Left lung (tissue), 10 donors: ENCODE measurements around the gene PKD1. TPM values are rescaled to one million over a fixed set of nuclear protein-coding genes. Genes with fewer than 3 reads are reported as not detected.

Experiments
- ATAC-seq: fragments of 200-7000 bp; cut with Tn5 transposase; one replicate; pipeline ENCODE4 v1.9.1; 2020; ENCODE audit warnings: moderate library complexity
- DNase-seq, 4 donors: peaks; one replicate each; pipeline ENCODE4 v3.0.0-alpha.2; 2013 to 2020
- H3K27ac ChIP-seq, 2 donors: fragments of 200-600 bp; sonication (generic) in 1 of 2; one replicate each; pipeline versions ENCODE4 v1.5.0 to v1.8.0; 2020 to 2021
- H3K27me3 ChIP-seq, 2 donors: fragments of 200-600 bp; sonication (generic) in 1 of 2; one replicate each; pipeline versions ENCODE4 v1.5.0 to v1.8.0; 2020 to 2021
- H3K36me3 ChIP-seq, 2 donors: fragments of 200-600 bp; sonication (generic) in 1 of 2; one replicate each; pipeline versions ENCODE4 v1.5.0 to v1.8.0; 2020 to 2021
- H3K4me1 ChIP-seq, 2 donors: fragments of 200-600 bp; one replicate each; pipeline ENCODE4 v1.8.0; 2021
- H3K4me3 ChIP-seq, 2 donors: fragments of 200-600 bp; sonication (generic) in 1 of 2; one replicate each; pipeline versions ENCODE4 v1.5.0 to v1.8.0; 2020 to 2021; ENCODE audit warnings: mild to moderate bottlenecking in 1 of 2
- H3K9me3 ChIP-seq, 2 donors: fragments of 200-600 bp; sonication (generic) in 1 of 2; one replicate each; pipeline versions ENCODE4 v1.5.0 to v1.8.0; 2020 to 2021
- intact Hi-C, 2 donors: fragments of 100-400 bp; cut with DNase I; formaldehyde crosslinking; loops; one replicate each; pipeline versions ENCODE4 v1.11.2 to v1.14.2; 2022
- polyA plus RNA-seq, 6 donors: library from polyadenylated mRNA; unstranded; fragments of 120-200 nt; gene quantifications; one replicate each; pipeline ENCODE4 v1.2.1, GENCODE V29; 2013; ENCODE audit not compliant: insufficient read length in 6 of 6
- total RNA-seq, 2 donors: library from RNA; stranded (reverse); fragmentation: NEBNext Ultra II Directional; extraction: Animal tissue kit (Norgen Biotek cat#: 25700); gene quantifications; one replicate each; pipeline ENCODE4 v1.2.1, GENCODE V29; 2021
- TF ChIP-seq, protein P1 (sequence below), 2 donors: fragments of 200-600 bp; sonication (generic) in 1 of 2; IDR thresholded peaks; one replicate each; pipeline versions ENCODE4 v1.5.0 to v1.8.0; 2021; ENCODE audit warnings: antibody characterized with exemption in 2 of 2
- donor health status: DM: no; HTN: yes; CAD: no.
- donor health status: DM: no; HTN: no; CAD: no.

PKD1 gene
- total and polyA plus RNA-seq, 8 donors: 63.2 to 165 (median 101) TPM

DNA sequence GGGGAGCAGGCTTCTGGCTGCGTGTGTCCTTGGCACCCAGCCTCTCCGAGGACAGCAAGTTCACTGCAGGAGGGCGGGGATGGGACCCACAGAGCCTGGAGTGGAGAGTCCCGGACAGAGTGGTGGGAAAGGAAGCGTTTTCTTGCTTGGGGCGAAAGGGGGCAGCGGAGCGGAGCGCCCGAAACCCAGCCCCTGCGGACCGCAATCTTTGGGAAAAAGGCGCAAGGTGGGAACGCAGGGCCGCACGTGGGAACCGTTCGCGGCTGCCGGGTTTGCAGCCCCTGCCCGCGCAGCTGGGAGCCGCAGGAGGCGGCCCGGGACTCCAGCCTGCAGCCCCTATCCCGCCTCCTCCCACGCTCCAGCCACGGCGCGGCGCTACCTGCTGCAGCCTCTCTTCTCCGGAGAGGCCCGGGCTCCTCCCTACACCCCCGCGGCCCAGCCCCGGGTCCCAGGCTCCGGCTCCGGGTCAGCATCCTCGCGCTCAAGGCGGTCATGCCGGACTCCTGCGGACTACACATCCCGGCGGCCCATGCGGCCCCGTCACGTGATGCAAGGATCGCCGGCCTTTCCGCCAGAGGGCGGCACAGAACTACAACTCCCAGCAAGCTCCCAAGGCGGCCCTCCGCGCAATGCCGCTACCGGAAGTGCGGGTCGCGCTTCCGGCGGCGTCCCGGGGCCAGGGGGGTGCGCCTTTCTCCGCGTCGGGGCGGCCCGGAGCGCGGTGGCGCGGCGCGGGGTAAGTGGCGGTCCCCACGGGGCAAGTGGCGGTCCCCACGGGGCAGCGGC, 88.2 kb downstream of the PKD1 start, which contains the start of the genes NTHL1 and TSC2:
Gene NTHL1 (minus strand): TSS at position 505 of the 786 bp plus-strand sequence. CDS start 11 bp downstream, at position 494.
Gene TSC2 (plus strand): TSS at position 656 of the 786 bp plus-strand sequence. CDS start 631 bp downstream, outside the sequence.
- Histone ChIP-seq H3K4me3 (peak within 1 kb of the TSS; percentile 94 to 95), H3K9me3 (no peaks in the 10 kb centered on the region), H3K27ac (peak within 1 kb of the TSS; percentile 74 to 77), H3K27me3 (no peaks in the 10 kb centered on the region), H3K4me1 (peaks cover 28 to 57% of the 10 kb centered on the region in 2 donors), H3K36me3 (peaks cover 0 to 25% of the 10 kb centered on the region in 2 donors)
- intact Hi-C loops: no loop called here
- TF ChIP-seq, protein P1, sequence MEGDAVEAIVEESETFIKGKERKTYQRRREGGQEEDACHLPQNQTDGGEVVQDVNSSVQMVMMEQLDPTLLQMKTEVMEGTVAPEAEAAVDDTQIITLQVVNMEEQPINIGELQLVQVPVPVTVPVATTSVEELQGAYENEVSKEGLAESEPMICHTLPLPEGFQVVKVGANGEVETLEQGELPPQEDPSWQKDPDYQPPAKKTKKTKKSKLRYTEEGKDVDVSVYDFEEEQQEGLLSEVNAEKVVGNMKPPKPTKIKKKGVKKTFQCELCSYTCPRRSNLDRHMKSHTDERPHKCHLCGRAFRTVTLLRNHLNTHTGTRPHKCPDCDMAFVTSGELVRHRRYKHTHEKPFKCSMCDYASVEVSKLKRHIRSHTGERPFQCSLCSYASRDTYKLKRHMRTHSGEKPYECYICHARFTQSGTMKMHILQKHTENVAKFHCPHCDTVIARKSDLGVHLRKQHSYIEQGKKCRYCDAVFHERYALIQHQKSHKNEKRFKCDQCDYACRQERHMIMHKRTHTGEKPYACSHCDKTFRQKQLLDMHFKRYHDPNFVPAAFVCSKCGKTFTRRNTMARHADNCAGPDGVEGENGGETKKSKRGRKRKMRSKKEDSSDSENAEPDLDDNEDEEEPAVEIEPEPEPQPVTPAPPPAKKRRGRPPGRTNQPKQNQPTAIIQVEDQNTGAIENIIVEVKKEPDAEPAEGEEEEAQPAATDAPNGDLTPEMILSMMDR (IDR thresholded peaks at IDR 0.05): peak in 1 of 2 donors; percentile 44
- DNase-seq: peak; percentile 94 to 100 (median 97)
- peak; percentile 93 for ATAC-seq

DNA sequence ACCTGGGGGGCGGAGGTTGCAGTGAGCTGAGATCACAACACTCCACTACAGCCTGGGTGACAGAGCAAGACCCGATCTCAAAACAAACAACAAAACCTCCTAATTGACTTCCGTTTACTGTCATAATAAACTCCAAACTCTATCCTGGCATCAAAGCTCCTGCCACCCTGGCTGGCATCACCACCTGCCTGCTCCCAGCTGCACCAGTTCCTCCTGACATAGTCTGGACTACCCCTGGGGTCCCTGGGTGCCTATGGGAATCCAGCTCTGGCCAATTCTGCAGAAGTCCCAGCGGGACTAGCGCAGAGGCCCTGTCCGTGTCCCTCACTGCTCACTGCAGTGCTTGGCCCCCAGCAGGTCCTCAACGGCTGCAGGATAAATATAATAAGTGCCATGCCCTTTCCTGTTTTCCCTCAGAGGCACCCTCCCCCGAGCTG, 88.8 kb downstream of the PKD1 start:
- H3K27me3 ChIP-seq: no peaks in the 10 kb centered on the region
- peak overlapping the region; percentile 74 to 77 for H3K27ac ChIP-seq
- DNase-seq (peak in 1 of 4 donors; percentile 82), ATAC-seq (peak; percentile 41)
- intact Hi-C loops: no loop called here
- peaks cover 32 to 63% of the 10 kb centered on the region in 2 donors for H3K4me1 ChIP-seq
- peak overlapping the region; percentile 94 to 95 for H3K4me3 ChIP-seq
- H3K36me3 ChIP-seq: peaks cover 0 to 19% of the 10 kb centered on the region in 2 donors
- TF ChIP-seq, protein P1 (IDR thresholded peaks at IDR 0.05): no peak
- no peaks in the 10 kb centered on the region for H3K9me3 ChIP-seq

DNA sequence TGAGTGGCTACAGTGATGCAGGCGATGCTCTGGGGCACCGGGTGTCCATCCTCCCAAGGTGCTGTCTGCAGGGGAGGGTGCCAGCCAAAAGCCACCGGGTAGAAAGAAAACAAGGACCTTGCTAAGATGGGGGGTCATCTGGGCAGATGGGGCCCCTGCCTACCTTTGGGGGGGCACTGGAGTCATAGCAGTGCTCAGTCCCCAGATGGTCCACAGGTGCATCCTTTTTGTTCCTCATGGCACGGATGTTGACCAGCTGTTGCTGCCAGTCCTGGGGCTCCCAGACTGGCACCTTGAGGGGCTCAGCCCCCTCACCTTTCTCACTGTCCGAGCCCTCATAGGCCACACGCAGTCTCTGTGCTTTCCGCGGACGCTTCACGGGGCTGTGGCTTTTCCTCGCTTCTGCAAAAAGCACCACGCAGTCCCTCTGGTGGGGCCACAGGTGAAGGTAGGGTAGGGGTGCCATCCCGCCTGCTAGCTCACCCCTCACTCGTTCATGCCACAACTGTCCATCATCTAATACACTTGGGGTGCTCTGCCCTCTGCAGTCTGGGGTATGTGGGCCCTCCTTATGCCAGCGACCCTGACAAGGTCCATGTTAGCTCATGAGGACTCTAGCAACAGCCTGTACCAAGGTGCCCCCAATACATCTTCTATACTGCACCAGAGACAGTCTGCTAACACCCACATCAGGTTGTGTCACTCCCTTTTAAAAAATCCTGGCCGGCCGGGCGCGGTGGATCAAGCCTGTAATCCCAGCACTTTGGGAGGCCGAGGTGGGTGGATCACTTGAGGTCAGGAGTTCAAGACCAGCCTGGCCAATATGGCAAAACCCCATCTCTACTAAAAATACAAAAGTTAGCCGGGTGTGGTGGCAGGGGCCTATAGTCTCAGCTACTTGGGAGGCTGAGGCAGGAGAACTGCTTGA, 89.5 kb downstream of the PKD1 start:
- intact Hi-C loops: no loop called here
- Histone ChIP-seq H3K27me3 (no peaks in the 10 kb centered on the region), H3K4me3 (peak overlapping the region in 1 of 2 donors; percentile 94), H3K4me1 (peaks cover 32 to 70% of the 10 kb centered on the region in 2 donors), H3K36me3 (peaks cover 0 to 12% of the 10 kb centered on the region in 2 donors), H3K27ac (peak overlapping the region; percentile 74 to 77), H3K9me3 (no peaks in the 10 kb centered on the region)
- no peak for DNase-seq
- ATAC-seq: no peak
- TF ChIP-seq, protein P1 (IDR thresholded peaks at IDR 0.05): no peak

DNA sequence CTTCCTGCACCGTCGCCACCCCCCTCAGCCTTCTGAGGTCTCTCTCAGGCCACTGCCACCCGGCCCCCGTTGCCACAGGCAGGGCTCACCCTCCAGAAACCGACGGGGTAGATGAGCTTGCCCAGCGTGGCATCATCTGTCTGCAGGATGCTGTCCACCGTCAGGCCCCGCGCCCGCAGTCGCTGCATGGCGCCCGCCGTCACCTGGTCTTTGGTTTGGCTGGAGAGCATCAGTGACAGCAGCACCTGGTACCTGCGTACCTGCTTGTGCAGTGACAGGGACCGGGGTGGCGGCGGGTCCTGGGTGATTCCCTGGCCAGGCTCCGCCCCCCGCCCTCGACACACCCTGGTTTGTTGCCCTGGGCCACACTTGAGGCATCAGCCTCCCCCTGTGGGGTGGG, 91.2 kb downstream of the PKD1 start:
- H3K36me3 ChIP-seq: no peaks in the 10 kb centered on the region
- no peaks in the 10 kb centered on the region for H3K9me3 ChIP-seq
- H3K27me3 ChIP-seq: no peaks in the 10 kb centered on the region
- peak overlapping the region; percentile 73 to 75 for H3K27ac ChIP-seq
- H3K4me1 ChIP-seq: peaks cover 46 to 87% of the 10 kb centered on the region in 2 donors
- H3K4me3 ChIP-seq: no peak overlapping the region
- intact Hi-C loops: no loop called here
- ATAC-seq: no peak
- TF ChIP-seq, protein P1 (IDR thresholded peaks at IDR 0.05): no peak
- no peak for DNase-seq
